NCI-H460 (cell line): ENCODE results near the gene WIZ. TPM values are rescaled to one million over a fixed set of nuclear protein-coding genes. Genes with fewer than 3 reads are reported as not detected.
A peak's percentile ranks its signal among the peaks of the same experiment; 100 is the strongest.

Source experiments
- DNase-seq: peaks from one replicate; pipeline ENCODE4 v3.0.0-alpha.2; 2016; ENCODE audit warnings: low read depth; ENCODE audit errors: extremely low read depth
- total RNA-seq: library from RNA; depleted of rRNA; stranded (reverse); fragments of >200 nt; shearing (Covaris generic); gene quantifications from 2 replicates; pipeline ENCODE4 v1.2.3, GENCODE V29; 2014

WIZ gene
- total RNA-seq, 1 experiment from 2014 or later = 9.3 TPM

DNA sequence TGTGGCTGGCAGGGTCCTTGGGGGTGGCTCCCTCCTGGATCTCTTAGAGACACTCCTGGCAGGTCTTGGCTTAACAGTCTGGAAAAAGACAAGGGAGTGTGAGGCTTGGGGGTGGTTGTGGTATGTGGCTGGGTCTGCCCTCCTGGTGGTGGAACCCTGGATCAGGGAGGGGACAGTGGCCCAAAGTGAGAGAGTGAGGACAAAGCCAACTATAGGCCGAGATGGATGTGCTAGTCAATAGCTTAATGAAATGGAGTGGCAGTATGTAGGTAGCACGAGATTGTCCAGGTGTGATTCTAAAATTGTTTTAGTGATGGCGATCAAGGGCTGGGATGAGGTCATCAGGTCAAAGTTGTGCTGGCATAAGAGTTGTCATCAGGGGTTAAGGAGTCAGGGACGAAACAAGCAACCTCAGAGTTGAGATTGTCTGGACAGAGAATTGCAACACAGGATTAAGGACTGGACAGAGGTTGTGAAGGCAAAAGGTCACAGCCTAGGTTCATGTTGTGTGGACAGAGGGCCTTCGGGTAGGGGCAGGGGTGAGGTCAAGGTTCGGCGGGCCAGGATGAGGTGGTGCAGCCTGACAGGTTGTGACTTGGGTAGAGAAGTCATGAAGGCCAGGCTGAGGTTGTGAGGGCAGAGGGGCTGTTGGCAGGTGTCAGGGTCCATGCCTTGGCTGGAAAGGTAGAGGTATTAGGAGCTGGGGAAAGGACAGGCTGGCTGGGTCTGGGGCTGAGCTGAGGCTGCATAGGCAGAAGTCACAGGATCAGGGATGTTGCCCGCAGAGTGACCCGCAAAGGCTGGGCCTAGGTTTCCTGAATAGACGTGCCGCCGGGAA, 19.1 kb upstream of the WIZ start:
- no peak for DNase-seq

- no peak for DNase-seq
Observed at GRCh38 chr19:15467734-15468214, 18.0 kb upstream of the WIZ start.

DNA sequence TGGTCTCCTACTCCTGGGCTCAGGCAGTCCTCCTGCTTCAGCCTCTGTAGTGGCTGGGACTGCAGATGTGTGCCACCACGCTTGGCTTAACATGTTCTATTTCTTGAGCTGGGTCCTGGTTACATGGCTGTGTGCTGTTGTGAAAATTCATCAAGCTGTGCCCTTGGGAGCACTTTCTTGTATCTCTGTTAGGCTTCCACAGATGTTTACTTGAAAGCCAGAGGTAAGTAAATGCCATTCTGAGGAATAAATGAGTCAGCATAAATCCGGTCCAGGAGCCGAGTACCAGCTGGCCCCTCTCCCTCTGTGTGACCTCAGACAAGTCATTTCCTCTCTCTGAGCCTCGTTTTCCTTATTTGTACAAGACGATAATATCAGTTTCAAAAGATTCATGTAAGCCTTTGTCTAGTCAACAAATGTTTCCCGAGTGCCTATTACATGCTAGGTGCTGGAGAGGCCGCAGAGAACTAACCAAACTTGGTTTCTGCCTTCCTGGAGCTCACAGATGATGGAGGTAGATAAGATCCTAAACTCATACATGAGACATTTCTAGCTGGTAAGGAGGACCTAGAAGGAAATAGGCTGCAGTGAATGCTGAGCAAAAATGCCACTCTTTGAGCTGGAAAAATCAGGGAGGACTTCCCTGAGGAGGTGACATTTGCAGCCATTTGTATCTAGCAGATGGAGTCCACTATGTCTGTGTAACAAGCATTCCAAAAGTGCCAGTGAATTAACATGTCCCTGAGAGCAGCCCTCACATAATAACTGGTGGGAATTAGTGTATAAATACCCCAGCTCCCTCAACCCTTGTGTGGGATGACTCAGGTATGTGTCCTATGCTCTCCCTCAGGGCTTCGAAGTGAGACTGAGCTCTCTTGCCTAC, 17.3 kb upstream of the WIZ start:
- no peak for DNase-seq

- DNase-seq = no peak
Observed at GRCh38 chr19:15464394-15465385, 14.9 kb upstream of the WIZ start, which contains the start of gene RASAL3. Gene RASAL3 (minus strand): TSS chr19:15464544. CDS start chr19:15464358, 186 bp downstream.

DNA sequence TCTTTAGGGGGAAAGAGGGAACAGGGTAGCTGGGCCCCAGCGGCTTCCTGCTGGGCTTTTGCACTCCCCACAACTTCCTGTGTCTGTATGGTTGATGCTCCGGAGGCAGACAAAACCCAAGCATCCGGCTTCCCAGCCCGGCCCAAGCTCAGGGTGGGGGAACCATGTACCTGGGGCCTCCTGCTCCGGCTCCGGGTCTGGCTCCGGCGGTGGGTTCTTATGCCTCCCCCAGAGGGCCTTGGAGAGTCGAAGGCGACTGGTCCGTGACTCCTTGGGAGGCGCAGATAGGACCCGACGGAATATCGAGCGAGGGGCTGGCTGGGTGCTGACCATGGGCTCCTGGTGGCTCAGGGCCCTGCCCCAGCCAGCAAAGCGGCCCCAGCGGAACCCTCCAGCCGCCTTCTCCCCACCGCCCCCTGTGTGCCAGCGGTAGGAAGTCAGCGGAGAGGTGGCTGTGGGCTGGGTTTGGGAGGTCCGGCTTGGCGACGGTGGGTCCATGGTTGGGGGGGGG, 14.2 kb upstream of the WIZ start:
- DNase-seq = no peak

DNA sequence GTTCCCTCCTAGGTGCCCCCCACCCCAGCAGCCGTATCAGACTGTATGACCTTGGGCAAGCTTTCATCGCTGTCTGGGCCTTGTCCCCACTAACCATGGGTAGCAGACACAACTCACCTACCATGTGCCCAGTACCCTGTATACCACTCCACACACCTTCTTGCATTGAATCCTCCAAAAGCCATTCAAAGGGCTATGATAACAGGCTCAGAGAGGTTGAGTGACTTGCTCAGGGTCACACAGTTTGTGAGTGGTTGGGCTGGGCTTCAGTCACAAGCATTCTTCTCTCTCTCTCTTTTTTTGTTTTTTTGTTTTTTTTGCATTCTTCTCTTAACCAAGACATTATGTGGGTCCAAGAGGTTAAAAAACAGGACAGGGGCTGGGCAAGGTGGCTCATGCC, 11.9 kb upstream of the WIZ start:
- DNase-seq = no peak

DNA sequence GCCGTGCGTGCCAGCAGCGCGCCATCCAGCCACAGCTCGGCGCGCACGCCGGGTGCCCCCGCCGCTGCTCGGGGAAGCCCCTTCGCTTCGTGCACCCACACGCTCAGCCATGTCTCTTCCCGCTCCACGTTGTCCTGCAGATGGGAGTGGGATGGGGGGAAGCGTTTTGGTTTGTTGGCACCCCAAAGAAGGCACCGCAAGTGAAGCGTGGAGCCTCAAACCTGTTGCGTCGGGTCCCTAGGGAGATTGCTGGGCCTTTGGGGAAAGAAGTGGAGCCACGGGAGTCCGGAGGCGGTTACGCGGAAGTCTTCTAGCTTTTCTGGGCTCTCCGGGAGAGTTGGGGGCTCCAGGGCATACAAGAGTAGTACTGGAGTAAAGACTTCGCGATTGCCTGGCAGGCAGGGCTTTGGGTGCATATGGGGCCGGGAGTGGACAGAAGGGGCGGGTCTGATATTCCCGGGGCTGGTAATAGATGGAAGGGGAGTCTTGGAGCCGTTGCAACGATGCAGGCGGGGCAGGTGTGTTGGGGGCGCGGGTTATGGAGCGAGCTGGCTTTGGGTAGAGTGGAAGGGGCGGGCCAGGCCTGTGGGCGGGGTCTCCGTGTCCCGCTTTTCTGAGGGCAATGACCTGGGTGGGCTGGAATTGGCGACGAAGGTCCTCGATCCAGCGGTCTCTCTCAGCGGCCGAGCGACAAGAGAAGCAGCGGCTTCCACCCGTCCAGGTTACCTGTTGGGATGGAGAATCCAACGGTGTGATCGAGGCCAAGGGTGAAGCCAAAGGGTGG, 8.1 kb upstream of the WIZ start:
- DNase-seq = no peak

DNA sequence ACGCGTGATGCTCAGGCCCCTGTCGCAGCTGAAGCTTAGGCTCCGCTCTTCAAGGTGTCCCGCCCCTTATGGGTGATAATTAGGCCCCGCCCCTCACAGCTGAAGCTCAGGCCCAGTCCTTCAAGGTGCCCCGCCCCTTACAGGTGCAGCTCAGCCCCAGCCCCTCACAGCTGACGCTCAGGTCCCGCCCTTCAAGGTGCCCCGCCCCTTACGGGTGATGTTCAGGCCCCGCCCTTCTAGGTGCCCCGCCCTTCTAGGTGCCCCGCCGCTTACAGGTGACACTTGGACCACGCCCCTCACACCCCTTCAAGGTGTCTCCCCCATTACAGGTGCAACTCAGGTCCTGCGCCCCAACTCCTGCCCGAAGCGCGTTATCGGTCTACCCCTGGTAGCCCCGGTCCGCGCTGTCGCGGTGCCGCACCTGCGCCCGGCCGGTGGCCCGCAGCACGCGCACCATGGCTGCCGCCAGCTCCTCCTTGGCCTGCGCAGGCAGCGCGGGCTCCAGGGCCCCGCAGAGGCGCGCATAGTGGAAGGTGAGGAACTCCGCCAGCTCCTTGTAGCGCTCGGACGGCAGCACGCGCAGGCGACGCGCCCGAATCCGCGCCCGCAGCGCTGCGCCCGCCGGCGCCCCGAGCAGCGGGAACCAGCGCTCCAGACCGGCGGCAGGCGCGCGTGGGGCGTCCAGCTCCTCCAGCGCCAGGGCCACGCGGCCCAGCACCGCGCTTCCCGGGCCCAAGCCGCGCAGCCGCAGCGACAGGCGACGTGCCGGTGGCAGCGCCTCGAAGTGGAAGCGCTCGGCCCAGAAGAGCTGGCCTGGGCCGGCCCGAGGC, 7.3 kb upstream of the WIZ start:
- no peak for DNase-seq

DNA sequence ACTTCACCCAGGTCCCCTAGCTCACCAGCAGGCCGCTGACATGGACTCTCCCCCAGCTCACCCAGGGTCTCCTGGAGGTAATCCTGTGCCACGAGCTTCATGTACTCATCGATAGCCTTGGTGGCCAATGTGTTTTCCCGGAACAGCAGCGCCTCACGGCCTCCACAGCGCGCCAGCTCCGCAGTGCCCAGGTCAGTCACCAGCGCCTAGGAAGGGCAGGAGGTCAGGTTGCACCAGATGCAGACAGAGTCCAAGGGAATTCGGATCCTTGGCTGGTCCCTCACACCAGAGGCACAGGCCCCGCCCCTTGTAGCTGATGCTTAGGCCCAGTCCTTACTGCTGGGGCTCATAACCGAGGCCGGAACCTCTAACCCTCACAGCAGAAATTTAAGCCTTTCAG, 6.7 kb upstream of the WIZ start:
- DNase-seq = no peak

- DNase-seq = no peak
Observed at GRCh38 chr19:15455996-15456395, 6.2 kb upstream of the WIZ start.

- DNase-seq = no peak
Observed at GRCh38 chr19:15453906-15454860, 4.4 kb upstream of the WIZ start.

DNA sequence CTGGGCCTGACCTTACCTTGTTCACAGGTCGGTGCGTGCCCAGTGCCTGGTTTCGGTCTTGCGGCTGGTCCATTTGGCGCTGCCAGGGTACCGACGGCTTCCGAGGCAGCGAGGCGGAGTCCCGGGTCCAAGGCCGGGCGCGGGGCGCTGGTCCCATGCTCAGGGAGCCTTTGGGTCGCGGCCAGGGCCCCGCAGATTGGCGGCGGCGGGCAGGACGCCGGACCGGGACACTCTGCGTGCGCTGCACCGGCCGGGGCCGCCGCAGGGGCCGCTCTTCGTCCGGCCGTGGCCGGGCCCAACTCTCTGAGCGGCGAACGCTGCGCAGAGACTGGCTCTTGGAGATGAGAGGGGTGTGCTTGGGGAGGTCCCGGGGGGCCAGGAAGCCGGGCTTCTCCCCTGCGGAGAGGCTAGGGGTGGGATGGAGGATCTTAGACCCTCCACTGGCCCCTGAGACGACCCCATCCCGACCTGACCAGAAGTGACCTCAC, 3.4 kb upstream of the WIZ start:
- no peak for DNase-seq

DNA sequence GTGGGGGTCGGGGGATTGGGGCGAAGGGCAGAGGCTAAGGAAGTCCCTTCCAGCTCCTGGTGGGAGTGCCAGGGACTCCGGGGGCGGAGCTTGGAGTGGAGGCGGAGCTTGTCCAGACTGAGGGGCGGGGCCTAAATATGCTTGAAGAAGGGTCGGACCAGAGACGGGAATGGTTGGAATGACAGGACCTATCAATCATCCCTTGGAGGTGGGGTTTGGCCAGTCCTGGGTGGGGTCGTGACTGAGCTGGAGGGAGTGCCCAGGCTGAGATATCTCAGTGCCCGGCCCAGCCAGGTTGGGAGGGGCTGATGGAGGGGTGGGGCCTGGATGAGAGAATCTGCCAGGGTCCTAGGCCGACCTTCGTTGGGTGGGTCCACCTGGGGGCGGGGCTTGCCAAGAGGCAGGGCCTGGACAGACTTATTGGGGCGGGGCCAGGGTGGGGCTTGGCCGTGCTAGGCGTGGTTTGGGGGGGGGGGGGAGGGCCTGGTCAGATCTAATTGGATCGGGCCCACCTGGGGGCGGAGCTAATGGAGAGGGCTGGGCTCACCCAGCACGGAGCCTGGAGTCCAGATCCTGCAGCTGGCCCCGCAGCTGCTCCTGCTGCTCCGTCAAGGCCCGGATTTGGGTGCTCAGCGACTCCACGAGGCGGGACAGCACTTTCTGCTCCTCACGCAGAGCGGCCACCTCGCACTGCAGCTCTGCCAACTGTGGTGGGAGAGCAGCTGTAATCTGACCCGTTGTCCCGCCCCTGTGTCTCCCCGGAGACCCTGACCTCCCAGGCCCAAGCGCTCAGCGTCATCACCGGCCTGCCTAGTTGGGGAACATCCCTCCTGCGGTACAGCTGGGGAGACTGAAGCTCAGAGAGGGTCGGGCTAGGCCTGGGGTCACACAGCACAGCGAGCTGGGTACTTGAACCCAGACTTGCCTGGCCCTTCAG, 2.6 kb upstream of the WIZ start:
- peak; percentile 36 for DNase-seq

DNA sequence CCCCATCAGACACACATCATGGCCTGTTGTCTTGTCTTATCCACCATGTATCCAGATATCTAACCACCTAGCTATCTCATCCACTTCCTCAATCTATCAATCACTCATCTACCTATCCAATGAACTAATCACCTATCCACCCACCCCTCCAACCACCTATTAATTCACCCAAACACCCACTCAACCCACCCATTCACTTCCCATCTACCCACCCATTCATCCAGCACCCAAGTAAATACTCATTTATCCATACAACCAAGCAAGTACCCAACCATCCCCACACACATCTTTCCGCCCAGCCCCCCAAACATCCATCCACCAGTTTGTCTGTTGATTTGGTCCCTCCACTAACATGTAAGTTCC, 753 bp upstream of the WIZ start:
- DNase-seq = no peak

- DNase-seq = no peak
Observed at GRCh38 chr19:15448778-15449619, 757 bp downstream of the WIZ start.
